Fibroblast of skin of right biceps (primary cell): Measurements from ENCODE around the gene BRAT1.

Source experiments
- DNase-seq: peaks from one replicate; pipeline ENCODE4 v3.0.0-alpha.2; 2013

BRAT1 gene

GRCh38 chr7:2509298-2509906 lies 45.9 kb downstream of the BRAT1 start:
- DNase-seq = no peak

- DNase-seq = peak; percentile 82
These were observed 46.8 kb downstream of the BRAT1 start for GRCh38 chr7:2508327-2509215.

GRCh38 chr7:2507917-2508306 lies 47.4 kb downstream of the BRAT1 start:
- no peak for DNase-seq

GRCh38 chr7:2507208-2507916 lies 48.0 kb downstream of the BRAT1 start:
- DNase-seq = no peak

GRCh38 chr7:2505401-2505800 lies 49.9 kb downstream of the BRAT1 start:
- no peak for DNase-seq

GRCh38 chr7:2504889-2505375 lies 50.4 kb downstream of the BRAT1 start:
- DNase-seq = no peak

- no peak for DNase-seq
These were observed 51.0 kb downstream of the BRAT1 start for GRCh38 chr7:2504128-2504888.

- DNase-seq = no peak
These were observed 52.0 kb downstream of the BRAT1 start for GRCh38 chr7:2503056-2503941.

- DNase-seq = no peak
These were observed 52.7 kb downstream of the BRAT1 start for GRCh38 chr7:2502647-2502966.

- no peak for DNase-seq
These were observed 53.2 kb downstream of the BRAT1 start for GRCh38 chr7:2501947-2502646.

- no peak for DNase-seq
These were observed 54.6 kb downstream of the BRAT1 start for GRCh38 chr7:2500701-2501100.

- DNase-seq = no peak
These were observed 55.4 kb downstream of the BRAT1 start for GRCh38 chr7:2499719-2500430.

- no peak for DNase-seq
These were observed 56.1 kb downstream of the BRAT1 start for GRCh38 chr7:2499181-2499580.

GRCh38 chr7:2498708-2499107 lies 56.6 kb downstream of the BRAT1 start:
- DNase-seq = no peak

GRCh38 chr7:2497500-2498336 lies 57.6 kb downstream of the BRAT1 start:
- DNase-seq = no peak

GRCh38 chr7:2497065-2497464 lies 58.3 kb downstream of the BRAT1 start:
- no peak for DNase-seq

- DNase-seq = no peak
These were observed 58.9 kb downstream of the BRAT1 start for GRCh38 chr7:2496375-2496774.

GRCh38 chr7:2495418-2496299 lies 59.7 kb downstream of the BRAT1 start:
- no peak for DNase-seq
